ENCODE data around the gene NFATC1.

NFATC1 gene

GRCh38 chr18:79420033-79420745 is 24.5 kb downstream of the NFATC1 start:
- no peak overlapping the region for H3K27ac ChIP-seq
- DNase-seq (ENCODE audit: low read depth, low spot score), result no peak

GRCh38 chr18:79421275-79421857 is 25.6 kb downstream of the NFATC1 start:
- H3K27ac ChIP-seq, result no peak overlapping the region
- no peak for DNase-seq (ENCODE audit: low read depth, low spot score)

- no peak overlapping the region for H3K27ac ChIP-seq
- no peak for DNase-seq (ENCODE audit: low read depth, low spot score)
Measured at GRCh38 chr18:79422022-79422782, 26.5 kb downstream of the NFATC1 start.

- no peak overlapping the region for H3K27ac ChIP-seq
- DNase-seq (ENCODE audit: low read depth, low spot score), result no peak
Measured at GRCh38 chr18:79422783-79423165, 27.0 kb downstream of the NFATC1 start.

- no peak for DNase-seq (ENCODE audit: low read depth, low spot score)
Measured at GRCh38 chr18:79423211-79424007, 27.7 kb downstream of the NFATC1 start.

GRCh38 chr18:79424008-79424565 is 28.4 kb downstream of the NFATC1 start:
- H3K27ac ChIP-seq, result no peak overlapping the region
- DNase-seq (ENCODE audit: low read depth, low spot score), result no peak

More at GRCh38 chr18:79423211-79424007, 27.7 kb downstream of the NFATC1 start:
- no peak overlapping the region for H3K27ac ChIP-seq

GRCh38 chr18:79424880-79425568 is 29.3 kb downstream of the NFATC1 start:
- DNase-seq (ENCODE audit: low read depth, low spot score), result no peak

GRCh38 chr18:79425569-79425886 is 29.8 kb downstream of the NFATC1 start:
- no peak overlapping the region for H3K27ac ChIP-seq
- no peak for DNase-seq (ENCODE audit: low read depth, low spot score)

More at GRCh38 chr18:79424880-79425568, 29.3 kb downstream of the NFATC1 start:
- H3K27ac ChIP-seq, result no peak overlapping the region

GRCh38 chr18:79426376-79427300 is 30.9 kb downstream of the NFATC1 start:
- no peak overlapping the region for H3K27ac ChIP-seq

GRCh38 chr18:79427368-79428225 is 31.9 kb downstream of the NFATC1 start:
- DNase-seq (ENCODE audit: low read depth, low spot score), result no peak
- H3K27ac ChIP-seq, result no peak overlapping the region

More at GRCh38 chr18:79426376-79427300, 30.9 kb downstream of the NFATC1 start:
- no peak for DNase-seq (ENCODE audit: low read depth, low spot score)

- H3K27ac ChIP-seq, result no peak overlapping the region
- no peak for DNase-seq (ENCODE audit: low read depth, low spot score)
Measured at GRCh38 chr18:79428287-79428686, 32.6 kb downstream of the NFATC1 start.

GRCh38 chr18:79429381-79429780 is 33.7 kb downstream of the NFATC1 start:
- DNase-seq (ENCODE audit: low read depth, low spot score), result no peak
- no peak overlapping the region for H3K27ac ChIP-seq

- no peak overlapping the region for H3K27ac ChIP-seq
- DNase-seq (ENCODE audit: low read depth, low spot score), result no peak
Measured at GRCh38 chr18:79429785-79430281, 34.1 kb downstream of the NFATC1 start.

- no peak overlapping the region for H3K27ac ChIP-seq
- DNase-seq (ENCODE audit: low read depth, low spot score), result no peak
Measured at GRCh38 chr18:79432376-79433120, 36.8 kb downstream of the NFATC1 start.

GRCh38 chr18:79433431-79433830 is 37.7 kb downstream of the NFATC1 start:
- DNase-seq (ENCODE audit: low read depth, low spot score), result no peak
- H3K27ac ChIP-seq, result no peak overlapping the region

GRCh38 chr18:79434607-79435401 is 39.1 kb downstream of the NFATC1 start:
- no peak for DNase-seq (ENCODE audit: low read depth, low spot score)

More at GRCh38 chr18:79434607-79435401, 39.1 kb downstream of the NFATC1 start:
- no peak overlapping the region for H3K27ac ChIP-seq

Measured in epithelial cell of prostate (primary cell).